ENCODE data around the gene SMAD9. TPM values are rescaled to one million over a fixed set of nuclear protein-coding genes. Genes with fewer than 3 reads are reported as not detected.
A peak's percentile ranks its signal among the peaks of the same experiment; 100 is the strongest.

The SMAD9 gene
- total RNA-seq, 1 experiment from 2014 or later: 0.87 TPM

- 0 out of 2 replicates have a peak, but pooled peaks cover 1% of the 10 kb centered on the region for H3K4me1 ChIP-seq (ENCODE audit: insufficient read depth, low read length)
- no peaks in the 10 kb centered on the region for H3K79me2 ChIP-seq (ENCODE audit: low read length)
- H3K4me3 ChIP-seq (ENCODE audit: low read length): no peak overlapping the region
- CTCF ChIA-PET: no interaction called here
- BruUV-seq (replicated peaks): no TSS peak
- POLR2A ChIA-PET (ENCODE audit: unreplicated experiment): no interaction called here
- no peak for ATAC-seq
- no peak overlapping the region for H3K4me2 ChIP-seq (ENCODE audit: low read length)
- H3K9me3 ChIP-seq (ENCODE audit: low read length): no peaks in the 10 kb centered on the region
- H4K20me1 ChIP-seq (ENCODE audit: low read length): no peaks in the 10 kb centered on the region
- no peak overlapping the region for H3K27ac ChIP-seq (ENCODE audit: low read length)
- intact Hi-C loops (cut with micrococcal nuclease): loop anchor here (10.0 kb wide), 1 partner anchor 378 kb away; the partner anchor contains the start of gene CCNA1
- no peak overlapping the region for H2AFZ ChIP-seq (ENCODE audit: low read length)
- TF ChIP-seq CTCF (conservative IDR thresholded peaks at IDR 0.05; ENCODE audit: low read depth, low read length) (no peak), EZH2 (IDR thresholded peaks at IDR 0.05; ENCODE audit: low read length, unreplicated experiment) (no peak), EZH2phosphoT487 (IDR thresholded peaks at IDR 0.05; ENCODE audit: borderline replicate concordance, low read length) (no peak)
- no peaks in the 10 kb centered on the region for H3K27me3 ChIP-seq (ENCODE audit: low read length)
- no peak for DNase-seq
- no peaks in the 10 kb centered on the region for H3F3A ChIP-seq (ENCODE audit: low read length, unreplicated experiment)
- H3K9ac ChIP-seq (ENCODE audit: low read length): no peak overlapping the region
- H3K9me2 ChIP-seq (replicated peaks; ENCODE audit: low read length): no peaks in the 10 kb centered on the region
- no peaks in the 10 kb centered on the region for H3K36me3 ChIP-seq (ENCODE audit: low read depth, low read length)
Measured at GRCh38 chr13:36813225-36813624, 106.8 kb downstream of the SMAD9 start.

- Histone ChIP-seq H3K79me2 (ENCODE audit: low read length) (no peaks in the 10 kb centered on the region), H3K9me3 (ENCODE audit: low read length) (no peaks in the 10 kb centered on the region), H3K4me2 (ENCODE audit: low read length) (no peak overlapping the region), H3K4me3 (ENCODE audit: low read length) (no peak overlapping the region), H3K27ac (ENCODE audit: low read length) (no peak overlapping the region), H3K27me3 (ENCODE audit: low read length) (no peaks in the 10 kb centered on the region), H3K9me2 (replicated peaks; ENCODE audit: low read length) (no peaks in the 10 kb centered on the region), H2AFZ (ENCODE audit: low read length) (no peak overlapping the region), H3K36me3 (ENCODE audit: low read depth, low read length) (no peaks in the 10 kb centered on the region), H4K20me1 (ENCODE audit: low read length) (no peaks in the 10 kb centered on the region), H3K4me1 (ENCODE audit: insufficient read depth, low read length) (no peaks in the 10 kb centered on the region; the same call in 1 of the 2 replicates), H3F3A (ENCODE audit: low read length, unreplicated experiment) (no peaks in the 10 kb centered on the region), H3K9ac (ENCODE audit: low read length) (no peak overlapping the region)
- no TSS peak for BruUV-seq (replicated peaks)
- intact Hi-C loops (cut with micrococcal nuclease): no loop called here
- CTCF ChIA-PET: no interaction called here
- DNase-seq (peak; percentile 51), ATAC-seq (peak; percentile 42; the same call in 1 of the 2 replicates)
- TF ChIP-seq CTCF (conservative IDR thresholded peaks at IDR 0.05; ENCODE audit: low read depth, low read length): no peak
- no peak for TF ChIP-seq EZH2 (IDR thresholded peaks at IDR 0.05; ENCODE audit: low read length, unreplicated experiment)
- no peak for TF ChIP-seq EZH2phosphoT487 (IDR thresholded peaks at IDR 0.05; ENCODE audit: borderline replicate concordance, low read length)
- POLR2A ChIA-PET (ENCODE audit: unreplicated experiment): no interaction called here
Measured at GRCh38 chr13:36807616-36808015, 112.4 kb downstream of the SMAD9 start.

- Histone ChIP-seq H3K9me2 (replicated peaks; ENCODE audit: low read length) (no peaks in the 10 kb centered on the region), H3K79me2 (ENCODE audit: low read length) (no peaks in the 10 kb centered on the region), H2AFZ (ENCODE audit: low read length) (no peak overlapping the region), H3K27me3 (ENCODE audit: low read length) (no peaks in the 10 kb centered on the region), H3K27ac (ENCODE audit: low read length) (no peak overlapping the region), H3K9me3 (ENCODE audit: low read length) (no peaks in the 10 kb centered on the region), H3K4me3 (ENCODE audit: low read length) (no peak overlapping the region), H4K20me1 (ENCODE audit: low read length) (no peaks in the 10 kb centered on the region), H3K9ac (ENCODE audit: low read length) (no peak overlapping the region), H3K4me2 (ENCODE audit: low read length) (no peak overlapping the region), H3K36me3 (ENCODE audit: low read depth, low read length) (no peaks in the 10 kb centered on the region), H3F3A (ENCODE audit: low read length, unreplicated experiment) (no peaks in the 10 kb centered on the region), H3K4me1 (ENCODE audit: insufficient read depth, low read length) (no peaks in the 10 kb centered on the region; the same call in 1 of the 2 replicates)
- ChIA-PET POLR2A (ENCODE audit: unreplicated experiment) (no interaction called here), CTCF (no interaction called here)
- intact Hi-C loops (cut with micrococcal nuclease): no loop called here
- TF ChIP-seq CTCF (conservative IDR thresholded peaks at IDR 0.05; ENCODE audit: low read depth, low read length) (no peak), EZH2phosphoT487 (IDR thresholded peaks at IDR 0.05; ENCODE audit: borderline replicate concordance, low read length) (no peak), EZH2 (IDR thresholded peaks at IDR 0.05; ENCODE audit: low read length, unreplicated experiment) (no peak)
- no TSS peak for BruUV-seq (replicated peaks)
- DNase-seq (no peak), ATAC-seq (no peak)
Measured at GRCh38 chr13:36806102-36806501, 113.9 kb downstream of the SMAD9 start.
